Measurements from ENCODE around the gene CCDC13. TPM values are rescaled to one million over a fixed set of nuclear protein-coding genes. Genes with fewer than 3 reads are reported as not detected.

Gene CCDC13
- total RNA-seq, 1 experiment from 2014 or later, result 0.48 TPM

GRCh38 chr3:42752441-42752840 lies 20.6 kb downstream of the CCDC13 start:
- DNase-seq (ENCODE audit: low read depth), result no peak

- no peak for DNase-seq (ENCODE audit: low read depth)
Measured at GRCh38 chr3:42751609-42752008, 21.4 kb downstream of the CCDC13 start.

- no peak for DNase-seq (ENCODE audit: low read depth)
Measured at GRCh38 chr3:42750834-42751233, 22.2 kb downstream of the CCDC13 start.

- no peak for DNase-seq (ENCODE audit: low read depth)
Measured at GRCh38 chr3:42749753-42750231, 23.3 kb downstream of the CCDC13 start.

- no peak for DNase-seq (ENCODE audit: low read depth)
Measured at GRCh38 chr3:42749025-42749752, 23.9 kb downstream of the CCDC13 start.

GRCh38 chr3:42747581-42747980 lies 25.5 kb downstream of the CCDC13 start:
- DNase-seq (ENCODE audit: low read depth), result no peak

GRCh38 chr3:42746455-42747450 lies 26.3 kb downstream of the CCDC13 start:
- no peak for DNase-seq (ENCODE audit: low read depth)

GRCh38 chr3:42745776-42746454 lies 27.1 kb downstream of the CCDC13 start:
- no peak for DNase-seq (ENCODE audit: low read depth)

GRCh38 chr3:42745291-42745745 lies 27.7 kb downstream of the CCDC13 start:
- DNase-seq (ENCODE audit: low read depth), result no peak

GRCh38 chr3:42743204-42743995 lies 29.7 kb downstream of the CCDC13 start:
- DNase-seq (ENCODE audit: low read depth), result no peak

GRCh38 chr3:42742688-42743087 lies 30.4 kb downstream of the CCDC13 start:
- DNase-seq (ENCODE audit: low read depth), result no peak

GRCh38 chr3:42742259-42742658 lies 30.8 kb downstream of the CCDC13 start:
- no peak for DNase-seq (ENCODE audit: low read depth)

GRCh38 chr3:42741796-42742195 lies 31.3 kb downstream of the CCDC13 start:
- DNase-seq (ENCODE audit: low read depth), result no peak

- DNase-seq (ENCODE audit: low read depth), result no peak
Measured at GRCh38 chr3:42739401-42740158, 33.5 kb downstream of the CCDC13 start.

- DNase-seq (ENCODE audit: low read depth), result no peak
Measured at GRCh38 chr3:42736531-42736930, 36.5 kb downstream of the CCDC13 start.

GRCh38 chr3:42736081-42736480 lies 37.0 kb downstream of the CCDC13 start:
- no peak for DNase-seq (ENCODE audit: low read depth)

GRCh38 chr3:42735615-42736014 lies 37.4 kb downstream of the CCDC13 start:
- no peak for DNase-seq (ENCODE audit: low read depth)

- DNase-seq (ENCODE audit: low read depth), result no peak
Measured at GRCh38 chr3:42735019-42735418, 38.0 kb downstream of the CCDC13 start.

- DNase-seq (ENCODE audit: low read depth), result no peak
Measured at GRCh38 chr3:42734263-42734860, 38.7 kb downstream of the CCDC13 start.
